ENCODE measurements around the gene GANAB. TPM values are rescaled to one million over a fixed set of nuclear protein-coding genes. Genes with fewer than 3 reads are reported as not detected.
A peak's percentile ranks its signal among the peaks of the same experiment; 100 is the strongest.
"Not testable (repeated sequence)": the region's sequence is repeated elsewhere in the genome, so short reads cannot be mapped to it uniquely, and the experiment has no call there.

The GANAB gene
- total RNA-seq, 1 donor from 2014 or later = 238 TPM

DNA sequence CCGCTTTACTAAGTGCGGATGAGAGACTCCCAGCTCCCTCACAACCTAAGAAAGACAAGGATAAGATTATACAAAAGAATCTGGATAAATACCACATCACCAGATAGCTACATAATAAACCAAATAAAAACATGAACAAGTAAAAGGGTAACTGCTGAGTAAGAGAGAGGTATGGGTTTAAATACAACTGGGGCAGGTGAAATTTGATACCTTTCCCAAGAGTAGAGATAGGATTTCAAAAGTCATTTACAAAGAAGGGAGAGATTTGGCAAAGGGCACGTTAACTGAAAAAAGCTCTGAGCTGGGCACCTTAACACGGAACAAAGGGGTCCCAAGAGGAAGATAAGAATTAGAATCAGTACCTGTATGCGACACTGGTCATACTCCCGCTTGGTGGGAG is 30.7 kb upstream of the GANAB start:
- Mint-ChIP-seq H3K36me3 (ENCODE audit: low read depth) (peaks cover 16% of the 10 kb centered on the region), H3K9me3 (no peaks in the 10 kb centered on the region), H3K27me3 (ENCODE audit: insufficient read depth) (no peaks in the 10 kb centered on the region), H3K27ac (peak overlapping the region; percentile 6), H3K4me3 (peak overlapping the region; percentile 80), H3K4me1 (ENCODE audit: low read depth) (peaks cover 40% of the 10 kb centered on the region)
- intact Hi-C loops (cut with micrococcal nuclease) = loop anchor here (10.0 kb wide), 1 partner anchor 252 kb away; no protein-coding TSS in a partner anchor
- DNase-seq (ENCODE audit: low spot score) = no peak

DNA sequence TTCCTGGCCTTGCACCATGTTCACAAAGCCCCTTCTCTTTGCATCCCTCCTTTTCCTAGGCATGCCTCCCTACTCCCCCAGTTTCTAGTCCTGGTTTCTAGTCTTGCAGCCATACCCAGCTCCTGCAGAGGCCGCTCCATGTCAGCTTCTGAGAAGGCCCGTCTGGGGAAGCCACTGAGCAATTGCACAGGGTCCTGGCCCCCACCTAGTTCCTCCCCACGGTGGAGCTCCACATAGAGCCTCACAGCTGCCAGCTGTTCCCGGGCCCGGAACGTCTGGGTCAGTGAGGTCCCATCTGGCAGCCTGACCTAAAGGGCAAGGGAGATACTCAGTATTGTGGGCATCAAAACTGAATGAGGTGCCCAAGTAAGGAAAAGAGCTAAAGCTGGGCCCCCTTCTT is 30.3 kb upstream of the GANAB start:
- peaks cover 40% of the 10 kb centered on the region for H3K4me1 Mint-ChIP-seq (ENCODE audit: low read depth)
- no peaks in the 10 kb centered on the region for H3K27me3 Mint-ChIP-seq (ENCODE audit: insufficient read depth)
- DNase-seq (ENCODE audit: low spot score) = no peak
- peaks cover 16% of the 10 kb centered on the region for H3K36me3 Mint-ChIP-seq (ENCODE audit: low read depth)
- H3K9me3 Mint-ChIP-seq = no peaks in the 10 kb centered on the region
- intact Hi-C loops (cut with micrococcal nuclease) = loop anchor here (10.0 kb wide), 1 partner anchor 252 kb away; no protein-coding TSS in a partner anchor
- peak overlapping the region; percentile 80 for H3K4me3 Mint-ChIP-seq
- peak overlapping the region; percentile 6 for H3K27ac Mint-ChIP-seq

DNA sequence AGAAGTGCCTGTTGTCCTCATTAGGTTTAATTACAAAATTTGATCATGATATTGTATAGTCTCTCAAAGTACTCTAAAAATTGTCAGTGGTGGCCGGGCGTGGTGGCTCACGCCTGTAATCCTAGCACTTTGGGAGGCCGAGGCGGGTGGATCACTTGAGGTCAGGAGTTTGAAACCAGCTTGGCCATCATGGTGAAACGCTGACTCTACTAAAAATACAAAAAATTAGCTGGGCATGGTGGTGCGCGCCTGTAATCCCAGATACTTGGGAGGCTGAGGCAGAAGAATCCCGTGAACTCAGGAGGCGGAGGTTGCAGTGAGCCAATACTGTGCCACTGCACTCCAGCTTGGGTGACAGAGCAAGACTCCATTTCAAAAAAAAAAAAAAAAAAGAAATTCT is 29.0 kb upstream of the GANAB start:
- H3K27ac Mint-ChIP-seq; H3K9me3 Mint-ChIP-seq; H3K4me3 Mint-ChIP-seq; H3K27me3 Mint-ChIP-seq (ENCODE audit: insufficient read depth); DNase-seq (ENCODE audit: low spot score): not testable (repeated sequence)
- intact Hi-C loops (cut with micrococcal nuclease) = loop anchor here (10.0 kb wide), 1 partner anchor 251 kb away; no protein-coding TSS in a partner anchor
- H3K36me3 Mint-ChIP-seq (ENCODE audit: low read depth) = peaks cover 16% of the 10 kb centered on the region
- H3K4me1 Mint-ChIP-seq (ENCODE audit: low read depth) = peaks cover 34% of the 10 kb centered on the region

DNA sequence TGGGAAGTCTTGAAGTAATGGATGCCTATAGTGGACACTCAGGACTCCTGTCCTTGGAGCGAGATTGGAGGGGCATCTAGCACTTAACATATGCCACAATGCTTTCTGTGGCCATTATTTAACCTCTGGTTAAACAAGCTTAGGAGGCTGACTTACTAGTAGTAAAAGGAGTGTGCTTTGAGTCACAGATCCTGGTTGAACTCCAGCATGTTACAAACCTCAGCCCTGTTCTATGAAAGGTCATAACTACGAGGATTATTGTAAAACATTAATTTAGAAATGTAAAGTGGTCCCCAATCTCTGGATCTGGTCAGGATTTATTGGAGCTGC is 26.7 kb upstream of the GANAB start:
- intact Hi-C loops (cut with micrococcal nuclease) = loop anchor here (10.0 kb wide), 1 partner anchor 248 kb away; no protein-coding TSS in a partner anchor
- DNase-seq (ENCODE audit: low spot score) = no peak
- Mint-ChIP-seq H3K9me3 (no peaks in the 10 kb centered on the region), H3K27ac (peak overlapping the region; percentile 98), H3K4me3 (peak overlapping the region; percentile 97), H3K27me3 (ENCODE audit: insufficient read depth) (no peaks in the 10 kb centered on the region), H3K36me3 (ENCODE audit: low read depth) (peaks cover 20% of the 10 kb centered on the region), H3K4me1 (ENCODE audit: low read depth) (peaks cover 40% of the 10 kb centered on the region)

DNA sequence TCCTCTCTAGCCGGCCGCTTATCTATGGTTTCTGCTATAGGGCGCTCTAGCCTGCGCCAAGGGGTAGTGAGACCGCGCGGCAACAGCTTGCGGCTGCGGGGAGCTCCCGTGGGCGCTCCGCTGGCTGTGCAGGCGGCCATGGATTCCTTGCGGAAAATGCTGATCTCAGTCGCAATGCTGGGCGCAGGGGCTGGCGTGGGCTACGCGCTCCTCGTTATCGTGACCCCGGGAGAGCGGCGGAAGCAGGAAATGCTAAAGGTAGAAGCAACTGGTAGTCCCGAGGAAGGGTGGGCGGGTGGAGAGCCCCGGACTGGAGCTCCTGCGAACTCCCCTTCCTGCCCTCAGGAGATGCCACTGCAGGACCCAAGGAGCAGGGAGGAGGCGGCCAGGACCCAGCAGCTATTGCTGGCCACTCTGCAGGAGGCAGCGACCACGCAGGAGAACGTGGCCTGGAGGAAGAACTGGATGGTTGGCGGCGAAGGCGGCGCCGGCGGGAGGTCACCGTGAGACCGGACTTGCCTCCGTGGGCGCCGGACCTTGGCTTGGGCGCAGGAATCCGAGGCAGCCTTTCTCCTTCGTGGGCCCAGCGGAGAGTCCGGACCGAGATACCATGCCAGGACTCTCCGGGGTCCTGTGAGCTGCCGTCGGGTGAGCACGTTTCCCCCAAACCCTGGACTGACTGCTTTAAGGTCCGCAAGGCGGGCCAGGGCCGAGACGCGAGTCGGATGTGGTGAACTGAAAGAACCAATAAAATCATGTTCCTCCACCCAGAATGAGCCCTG is 25.4 kb upstream of the GANAB start, which contains the start of the genes LBHD1 and UQCC3:
Gene LBHD1 (minus strand): TSS at position 660 of the 782 bp plus-strand sequence. CDS start 2,236 bp downstream, outside the sequence.
Gene UQCC3 (plus strand): TSS at position 66 of the 782 bp plus-strand sequence. CDS start 73 bp downstream, at position 139.
- peak; percentile 75 for DNase-seq (ENCODE audit: low spot score)
- H3K27ac Mint-ChIP-seq = peak within 1 kb of the TSS; percentile 98
- peaks cover 16% of the 10 kb centered on the region for H3K36me3 Mint-ChIP-seq (ENCODE audit: low read depth)
- peak within 1 kb of the TSS; percentile 97 for H3K4me3 Mint-ChIP-seq
- no peaks in the 10 kb centered on the region for H3K27me3 Mint-ChIP-seq (ENCODE audit: insufficient read depth)
- peaks cover 34% of the 10 kb centered on the region for H3K4me1 Mint-ChIP-seq (ENCODE audit: low read depth)
- H3K9me3 Mint-ChIP-seq = no peaks in the 10 kb centered on the region
- intact Hi-C loops (cut with micrococcal nuclease) = loop anchor here (1.0 to 10.0 kb wide), 8 partner anchors 8 to 247 kb away; partner anchors contain the start of genes GANAB, HNRNPUL2, INTS5 and TUT1

DNA sequence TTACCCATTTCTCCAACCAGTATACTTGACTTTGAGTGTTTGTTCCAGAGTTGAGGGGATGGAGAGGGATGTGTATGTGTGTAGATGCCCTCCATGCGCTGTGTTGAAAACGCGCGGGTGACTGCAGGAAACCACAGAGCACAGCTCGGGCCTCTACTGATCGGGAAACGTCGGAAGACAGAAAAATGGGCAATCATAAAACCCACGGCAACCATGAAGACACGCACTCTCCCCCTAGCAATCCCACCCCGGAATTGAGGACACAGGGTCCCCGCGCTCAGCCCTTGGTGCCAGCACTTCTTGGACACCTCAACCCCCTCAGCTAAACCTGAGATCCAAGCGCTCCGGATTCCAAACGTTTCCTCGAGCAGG is 24.8 kb upstream of the GANAB start:
- Mint-ChIP-seq H3K4me3 (peak overlapping the region; percentile 97), H3K9me3 (no peaks in the 10 kb centered on the region), H3K27ac (peak overlapping the region; percentile 98), H3K27me3 (ENCODE audit: insufficient read depth) (no peaks in the 10 kb centered on the region), H3K36me3 (ENCODE audit: low read depth) (peaks cover 21% of the 10 kb centered on the region), H3K4me1 (ENCODE audit: low read depth) (peaks cover 37% of the 10 kb centered on the region)
- DNase-seq (ENCODE audit: low spot score) = no peak
- intact Hi-C loops (cut with micrococcal nuclease) = loop anchor here (1.0 to 10.0 kb wide), 6 partner anchors 8 to 246 kb away; partner anchors contain the start of genes HNRNPUL2, INTS5, TUT1 and UBXN1

DNA sequence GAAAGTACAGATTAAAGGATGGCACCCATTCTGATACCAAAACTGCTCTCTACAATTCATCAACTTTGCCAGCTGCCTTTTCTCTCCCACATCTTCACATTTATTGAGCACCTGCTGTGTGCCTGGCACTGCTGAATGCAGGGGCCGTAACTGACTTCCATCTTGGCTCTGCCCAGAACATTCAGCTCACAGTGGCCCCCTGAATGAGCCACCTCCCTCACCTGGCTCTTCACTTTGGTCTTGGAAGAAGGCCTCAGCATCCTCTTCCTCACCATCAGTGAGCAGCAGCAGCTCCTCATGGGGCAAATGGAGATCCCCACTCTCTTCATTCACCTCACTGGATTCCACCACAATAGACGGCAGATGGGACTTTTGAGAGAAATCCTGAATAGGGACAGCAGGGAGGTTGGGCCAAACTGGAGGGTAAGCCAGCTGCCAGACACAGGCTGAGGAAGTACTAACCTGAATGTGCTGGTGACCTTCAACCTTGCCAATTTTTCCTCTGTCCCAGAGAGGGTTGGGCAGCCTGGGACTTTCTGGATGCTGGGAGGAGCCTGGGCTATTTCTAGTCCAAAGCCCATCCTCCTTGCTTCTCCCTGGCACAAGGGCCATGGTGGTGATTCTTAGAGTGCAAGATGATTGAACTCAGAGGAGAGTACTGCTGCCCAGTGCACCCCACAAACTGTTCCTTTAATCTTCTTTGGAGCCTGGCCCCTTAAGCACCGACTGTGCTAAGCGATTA is 23.2 kb upstream of the GANAB start:
- Mint-ChIP-seq H3K4me3 (peak overlapping the region; percentile 97), H3K27ac (peak overlapping the region; percentile 98), H3K9me3 (no peaks in the 10 kb centered on the region), H3K27me3 (ENCODE audit: insufficient read depth) (no peaks in the 10 kb centered on the region), H3K36me3 (ENCODE audit: low read depth) (peaks cover 29% of the 10 kb centered on the region), H3K4me1 (ENCODE audit: low read depth) (peaks cover 33% of the 10 kb centered on the region)
- no peak for DNase-seq (ENCODE audit: low spot score)
- intact Hi-C loops (cut with micrococcal nuclease) = loop anchor here (2.0 to 10.0 kb wide), 2 partner anchors 171 to 245 kb away; no protein-coding TSS in a partner anchor

DNA sequence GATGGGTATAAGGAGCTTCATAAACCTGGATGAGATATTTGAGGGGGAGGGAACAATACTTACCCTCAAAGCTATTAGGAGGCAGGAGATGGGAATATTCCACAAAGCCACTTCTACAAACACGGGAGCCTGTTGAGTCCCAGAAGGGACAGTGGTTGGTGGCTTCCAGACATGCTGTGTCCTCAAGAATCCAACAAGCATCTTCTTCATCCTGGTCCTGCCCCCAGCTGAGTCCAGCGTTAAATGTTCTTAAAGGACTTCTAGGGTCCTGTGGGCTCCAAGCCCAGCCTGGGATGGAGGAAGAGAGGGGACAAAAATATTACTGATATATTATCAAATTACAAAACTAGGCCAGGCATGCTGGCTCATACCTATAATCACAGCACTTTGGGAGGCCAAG is 21.0 kb upstream of the GANAB start:
- Mint-ChIP-seq H3K27me3 (ENCODE audit: insufficient read depth) (no peaks in the 10 kb centered on the region), H3K9me3 (no peaks in the 10 kb centered on the region), H3K4me3 (peak overlapping the region; percentile 98), H3K27ac (peak overlapping the region; percentile 35), H3K4me1 (ENCODE audit: low read depth) (peaks cover 36% of the 10 kb centered on the region), H3K36me3 (ENCODE audit: low read depth) (peaks cover 35% of the 10 kb centered on the region)
- intact Hi-C loops (cut with micrococcal nuclease) = no loop called here
- no peak for DNase-seq (ENCODE audit: low spot score)

DNA sequence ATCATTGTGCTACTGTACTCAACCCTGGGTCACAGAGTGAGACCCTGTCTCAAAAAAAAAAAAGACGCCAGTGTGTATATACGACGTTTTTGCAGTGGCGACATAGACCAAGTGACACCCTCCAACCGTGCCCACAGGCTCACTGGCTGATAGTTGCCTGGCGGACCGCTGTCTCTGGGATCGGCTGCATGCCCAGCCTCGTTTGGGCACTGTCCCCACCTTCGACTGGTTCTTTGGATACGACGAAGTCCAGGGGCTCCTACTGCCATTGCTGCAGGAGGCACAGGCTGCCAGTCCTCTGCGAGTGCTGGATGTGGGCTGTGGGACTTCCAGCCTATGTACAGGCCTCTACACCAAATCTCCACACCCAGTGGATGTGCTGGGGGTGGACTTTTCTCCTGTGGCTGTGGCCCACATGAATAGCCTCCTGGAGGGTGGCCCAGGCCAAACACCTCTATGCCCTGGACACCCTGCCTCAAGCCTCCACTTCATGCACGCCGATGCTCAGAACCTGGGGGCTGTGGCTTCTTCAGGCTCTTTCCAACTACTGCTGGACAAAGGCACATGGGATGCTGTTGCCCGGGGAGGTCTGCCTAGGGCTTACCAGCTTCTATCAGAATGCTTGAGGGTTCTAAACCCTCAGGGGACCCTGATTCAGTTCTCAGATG is 20.0 kb upstream of the GANAB start:
- Mint-ChIP-seq H3K27me3 (ENCODE audit: insufficient read depth) (no peaks in the 10 kb centered on the region), H3K9me3 (no peaks in the 10 kb centered on the region), H3K4me1 (ENCODE audit: low read depth) (peaks cover 37% of the 10 kb centered on the region), H3K27ac (peak overlapping the region; percentile 67), H3K4me3 (peak overlapping the region; percentile 98), H3K36me3 (ENCODE audit: low read depth) (peaks cover 37% of the 10 kb centered on the region)
- DNase-seq (ENCODE audit: low spot score) = no peak
- intact Hi-C loops (cut with micrococcal nuclease) = no loop called here

DNA sequence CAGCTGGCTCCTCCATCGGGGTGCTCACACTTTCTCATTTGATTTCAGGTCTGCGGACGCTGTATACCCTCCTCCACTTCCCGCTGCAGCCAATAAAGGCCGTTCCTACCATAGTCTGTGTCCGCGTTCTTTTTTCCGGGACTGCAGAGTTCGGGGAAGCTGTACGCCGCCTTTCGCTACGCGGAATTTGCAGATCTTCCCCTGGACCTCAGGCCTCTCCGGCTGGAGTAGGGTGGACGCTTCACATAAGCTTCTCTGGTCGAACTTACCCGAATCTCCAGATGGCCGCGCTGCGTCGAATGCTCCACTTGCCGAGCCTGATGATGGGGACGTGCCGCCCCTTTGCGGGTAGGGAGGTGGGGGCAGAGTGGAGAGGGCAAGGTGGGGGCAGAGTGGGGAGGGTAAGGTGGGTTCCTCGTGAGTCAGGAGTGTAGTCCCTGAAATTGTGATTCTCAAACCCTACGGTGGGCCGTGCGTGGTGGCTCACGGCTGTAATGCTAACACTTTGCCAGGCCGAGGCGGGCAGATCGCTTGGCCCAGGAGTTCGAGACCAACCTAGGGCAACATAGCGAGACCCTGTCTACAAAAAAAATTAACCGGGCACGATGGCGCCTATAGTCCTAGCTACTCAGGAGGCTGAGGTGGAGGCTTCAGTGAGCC is 19.3 kb upstream of the GANAB start:
- Mint-ChIP-seq H3K36me3 (ENCODE audit: low read depth) (peaks cover 37% of the 10 kb centered on the region), H3K27me3 (ENCODE audit: insufficient read depth) (no peaks in the 10 kb centered on the region), H3K27ac (peak overlapping the region; percentile 81), H3K4me1 (ENCODE audit: low read depth) (peaks cover 37% of the 10 kb centered on the region), H3K9me3 (no peaks in the 10 kb centered on the region), H3K4me3 (peak overlapping the region; percentile 98)
- no peak for DNase-seq (ENCODE audit: low spot score)
- intact Hi-C loops (cut with micrococcal nuclease) = loop anchor here (1.0 to 2.0 kb wide), 11 partner anchors 12 to 215 kb away; partner anchors contain the start of genes EML3, GANAB, HNRNPUL2 and INTS5

DNA sequence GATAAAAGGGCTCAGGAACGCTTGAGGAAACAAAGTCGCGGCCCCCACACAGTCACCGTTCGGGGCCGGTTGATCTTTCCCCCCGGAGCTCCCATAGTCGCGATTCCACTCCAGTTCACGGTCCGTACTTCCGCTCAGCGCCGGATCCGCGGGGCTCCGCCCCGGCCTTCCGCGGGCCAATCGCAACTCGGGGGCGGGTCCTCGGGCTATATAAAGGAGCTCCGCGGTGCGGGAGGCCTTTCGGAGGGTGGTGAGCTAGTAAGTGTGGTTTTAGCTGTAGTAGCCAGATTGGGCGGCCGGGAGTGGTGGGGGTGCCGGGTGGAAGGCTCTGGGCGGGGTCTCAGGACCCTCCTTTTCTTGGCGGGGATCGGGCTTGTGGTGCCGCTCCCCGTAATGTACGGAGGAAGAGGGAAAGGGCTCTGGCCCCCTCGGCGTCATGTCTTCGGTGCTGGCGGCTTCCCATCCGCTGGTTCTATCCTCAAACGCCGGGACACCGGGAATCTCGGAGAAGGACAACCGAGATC is 18.7 kb upstream of the GANAB start, which contains the start of the genes C11orf98 and CSKMT:
Gene C11orf98 (minus strand): TSS at position 136 of the 524 bp plus-strand sequence. CDS start 41 bp downstream, at position 95.
Gene CSKMT (plus strand): TSS at position 238 of the 524 bp plus-strand sequence. CDS start 568 bp downstream, outside the sequence.
- peak within 1 kb of the TSS; percentile 81 for H3K27ac Mint-ChIP-seq
- peak within 1 kb of the TSS; percentile 98 for H3K4me3 Mint-ChIP-seq
- DNase-seq (ENCODE audit: low spot score) = peak; percentile 97
- peaks cover 37% of the 10 kb centered on the region for H3K36me3 Mint-ChIP-seq (ENCODE audit: low read depth)
- H3K27me3 Mint-ChIP-seq (ENCODE audit: insufficient read depth) = no peaks in the 10 kb centered on the region
- no peaks in the 10 kb centered on the region for H3K9me3 Mint-ChIP-seq
- intact Hi-C loops (cut with micrococcal nuclease) = loop anchor here (1.0 to 2.0 kb wide), 11 partner anchors 12 to 216 kb away; partner anchors contain the start of genes EML3, GANAB, HNRNPUL2 and INTS5
- H3K4me1 Mint-ChIP-seq (ENCODE audit: low read depth) = peaks cover 33% of the 10 kb centered on the region

All from activated T-helper 1 cell treated with anti-CD3 and anti-CD28 coated beads, Interleukin-12 subunit alpha, Interleukin-12 subunit beta, Interleukin-2, Interleukin-4 antibody, amounts not matched to agents 30 ng/mL and 10 ng/mL and 1 ng/mL, durations not matched to agents 14 hours and 24 hours and 36 hours (primary cell).